ENCODE data around the gene DSG2.

Gene DSG2

GRCh38 chr18:31558567-31558966 is 60.6 kb downstream of the DSG2 start:
- no peak for DNase-seq

DNA sequence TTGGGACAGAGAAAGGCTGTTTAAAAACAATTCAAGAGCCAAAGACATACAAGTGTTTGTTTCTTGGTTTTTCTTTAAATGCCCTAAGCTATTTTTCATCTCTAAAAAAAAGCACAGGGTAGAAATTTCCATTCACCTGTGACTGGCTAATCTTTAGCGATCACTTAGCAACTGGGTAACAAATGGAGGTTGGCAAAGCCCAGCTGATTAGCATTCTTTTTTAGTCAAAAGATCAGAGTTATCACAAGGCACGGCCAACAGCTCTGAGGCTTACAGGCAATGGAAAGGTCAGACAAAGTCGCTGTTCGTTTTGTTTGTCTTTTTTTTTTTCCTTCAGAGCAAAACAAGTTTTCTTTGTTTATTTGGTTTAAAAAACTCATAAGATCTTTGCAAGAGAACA is 64.7 kb downstream of the DSG2 start:
- no peak for DNase-seq

DNA sequence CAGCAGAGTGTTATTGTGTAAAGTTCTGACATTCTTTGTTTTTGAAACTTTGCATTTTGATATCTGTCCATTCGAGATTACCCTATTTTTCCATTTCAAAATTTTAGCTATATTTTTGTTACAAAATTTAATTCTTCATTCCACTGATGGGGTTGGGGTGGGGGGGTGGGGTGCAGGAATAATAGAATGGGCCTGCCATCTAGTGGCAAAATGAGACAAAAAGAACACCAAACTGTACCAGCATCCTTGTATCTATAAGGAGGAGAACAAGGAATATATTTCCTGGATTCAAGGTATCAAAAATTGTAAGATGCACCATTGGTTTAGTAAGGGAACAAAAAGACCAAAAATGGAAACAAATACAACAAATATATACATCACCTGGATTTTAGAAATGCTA is 65.8 kb downstream of the DSG2 start:
- DNase-seq: no peak

GRCh38 chr18:31565345-31565744 is 67.4 kb downstream of the DSG2 start:
- no peak for DNase-seq

GRCh38 chr18:31565782-31566512 is 68.0 kb downstream of the DSG2 start:
- no peak for DNase-seq

DNA sequence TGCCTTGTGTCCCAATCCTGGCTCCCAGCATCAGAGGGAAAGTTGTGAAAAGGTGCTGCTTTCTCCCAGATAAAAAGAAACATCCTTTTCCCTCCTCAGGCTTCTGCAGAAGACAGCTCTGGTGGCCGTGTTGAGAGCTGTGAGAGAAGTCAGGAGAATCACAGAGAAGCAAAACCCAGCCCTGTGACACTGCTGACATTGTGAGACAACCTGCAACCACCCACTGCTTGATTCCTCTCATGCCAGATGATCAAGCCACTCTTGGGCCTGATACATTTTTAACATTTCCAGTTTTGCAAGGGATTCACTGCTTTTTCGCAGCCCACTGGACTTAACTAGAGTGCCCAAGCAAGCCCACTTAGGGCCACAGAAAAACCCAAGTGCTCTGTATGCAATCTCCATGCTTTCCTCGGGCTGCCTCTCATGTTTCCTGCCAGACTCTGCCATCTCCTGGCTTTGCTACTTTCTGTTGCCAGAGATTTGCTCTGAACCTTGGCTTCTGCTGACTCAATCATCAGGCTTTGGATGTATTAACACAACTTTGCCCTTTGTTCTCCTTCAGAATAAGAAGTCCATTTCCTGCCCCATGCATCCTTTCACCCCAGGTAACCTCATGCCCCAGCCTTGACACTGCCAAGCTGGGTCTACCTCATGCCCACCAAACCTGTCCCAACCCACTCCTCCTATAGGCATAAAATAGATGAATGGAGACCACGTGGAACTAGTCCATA is 68.8 kb downstream of the DSG2 start:
- no peak for DNase-seq

DNA sequence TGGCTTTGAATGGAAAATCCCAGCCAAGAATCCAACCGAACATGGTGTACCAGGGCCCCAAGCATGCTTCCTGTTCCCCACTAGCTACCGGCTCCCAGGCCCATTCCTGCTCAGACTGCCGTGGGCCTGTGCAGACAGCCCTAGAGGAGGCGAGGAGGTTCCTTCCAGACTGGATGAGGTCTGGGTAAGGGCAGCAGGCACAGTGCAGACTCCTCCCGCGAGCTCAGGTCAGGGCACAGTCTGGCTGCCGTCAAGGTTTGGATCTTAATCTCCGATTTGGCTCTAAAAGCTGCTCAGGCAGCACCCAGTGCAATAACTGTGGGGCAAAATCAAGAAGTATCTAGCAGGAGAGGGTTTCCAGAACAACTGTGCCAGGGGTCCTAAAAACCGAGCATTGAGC is 74.4 kb downstream of the DSG2 start:
- no peak for DNase-seq

- no peak for DNase-seq
Measured at GRCh38 chr18:31573051-31573450, 75.1 kb downstream of the DSG2 start.

- no peak for DNase-seq
Measured at GRCh38 chr18:31574359-31574758, 76.4 kb downstream of the DSG2 start.

- no peak for DNase-seq
Measured at GRCh38 chr18:31575515-31576257, 77.7 kb downstream of the DSG2 start.

DNA sequence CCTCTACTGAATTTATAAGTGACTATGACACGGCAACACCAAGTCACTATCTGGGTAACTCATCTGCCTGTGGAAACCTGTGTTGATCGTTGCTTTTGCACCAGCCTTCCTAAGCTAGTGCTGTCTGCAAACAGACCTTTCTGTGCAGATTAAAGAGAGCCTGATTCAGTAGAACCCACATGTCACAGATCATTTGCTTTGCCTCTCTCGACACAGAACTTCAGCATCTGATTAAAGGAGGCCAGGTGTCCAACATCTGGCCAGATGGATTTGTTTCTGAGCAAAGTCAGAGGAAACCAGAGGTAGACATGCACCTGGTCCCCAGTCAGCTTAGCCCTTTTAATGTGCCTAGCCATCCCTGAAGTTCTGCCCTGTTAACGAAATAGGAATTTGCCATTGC is 78.7 kb downstream of the DSG2 start:
- DNase-seq: no peak

GRCh38 chr18:31577195-31577594 is 79.2 kb downstream of the DSG2 start:
- DNase-seq: no peak

DNA sequence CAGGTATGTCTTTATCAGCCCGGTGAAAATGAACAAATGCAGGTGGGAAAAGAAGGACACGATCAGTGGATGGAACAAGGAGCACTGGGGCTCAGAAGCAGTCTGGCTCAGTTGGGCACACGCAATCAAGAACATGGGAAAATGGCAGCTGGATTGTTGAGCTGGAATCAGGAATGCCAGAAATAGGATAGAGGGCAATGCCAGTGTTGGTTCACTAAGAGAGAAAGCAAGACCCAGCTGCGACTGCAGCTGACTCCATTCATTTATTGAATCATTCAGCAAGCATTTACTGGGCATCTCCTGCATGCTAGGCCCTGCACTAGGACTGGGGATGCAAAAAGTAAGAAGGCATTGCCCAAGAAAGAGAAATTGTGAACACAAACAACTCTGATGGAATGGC is 80.1 kb downstream of the DSG2 start:
- no peak for DNase-seq

DNA sequence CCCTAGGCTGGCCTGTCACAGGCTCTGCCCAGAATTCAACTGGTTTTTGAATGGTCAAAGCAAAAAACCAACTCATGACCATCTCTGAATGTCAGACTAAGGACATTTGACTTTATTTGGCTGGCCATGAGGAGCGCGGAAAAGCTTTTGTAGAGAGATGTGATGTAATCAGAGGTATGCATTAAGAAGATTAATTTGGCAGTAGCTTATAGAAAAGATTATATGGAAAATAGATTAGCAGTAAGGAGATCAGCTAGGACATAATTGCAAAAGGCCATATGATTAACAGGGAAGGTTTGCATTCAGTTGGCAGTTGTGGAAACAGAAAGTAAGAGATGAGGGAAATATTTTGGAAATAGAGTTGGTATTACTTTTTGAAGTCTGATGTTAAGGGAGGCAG is 81.4 kb downstream of the DSG2 start:
- DNase-seq: no peak

- no peak for DNase-seq
Measured at GRCh38 chr18:31581498-31582197, 83.7 kb downstream of the DSG2 start.

GRCh38 chr18:31583185-31583854 is 85.3 kb downstream of the DSG2 start:
- no peak for DNase-seq

- DNase-seq: no peak
Measured at GRCh38 chr18:31585991-31586390, 88.0 kb downstream of the DSG2 start.

DNA sequence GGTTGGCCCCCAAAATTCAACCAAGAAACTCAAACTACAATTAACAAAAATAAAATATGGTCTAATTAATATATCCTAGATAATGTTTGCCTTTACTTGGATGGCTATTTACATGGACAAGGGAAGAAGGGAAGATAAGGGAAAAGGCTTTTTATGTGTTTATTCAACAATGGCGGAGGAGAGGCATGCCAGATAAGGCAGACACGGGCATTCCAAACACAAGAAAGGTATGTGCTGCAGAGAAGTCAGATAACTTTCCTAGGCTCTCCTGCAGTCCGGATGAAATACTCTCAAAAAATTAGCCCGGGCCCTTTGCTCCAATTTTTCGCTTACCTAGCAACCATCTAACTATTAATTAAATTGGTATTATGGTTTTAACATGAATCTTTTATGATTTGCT is 88.6 kb downstream of the DSG2 start:
- DNase-seq: no peak

- DNase-seq: no peak
Measured at GRCh38 chr18:31587529-31587928, 89.6 kb downstream of the DSG2 start.

- DNase-seq: no peak
Measured at GRCh38 chr18:31590570-31590969, 92.6 kb downstream of the DSG2 start.

DNA sequence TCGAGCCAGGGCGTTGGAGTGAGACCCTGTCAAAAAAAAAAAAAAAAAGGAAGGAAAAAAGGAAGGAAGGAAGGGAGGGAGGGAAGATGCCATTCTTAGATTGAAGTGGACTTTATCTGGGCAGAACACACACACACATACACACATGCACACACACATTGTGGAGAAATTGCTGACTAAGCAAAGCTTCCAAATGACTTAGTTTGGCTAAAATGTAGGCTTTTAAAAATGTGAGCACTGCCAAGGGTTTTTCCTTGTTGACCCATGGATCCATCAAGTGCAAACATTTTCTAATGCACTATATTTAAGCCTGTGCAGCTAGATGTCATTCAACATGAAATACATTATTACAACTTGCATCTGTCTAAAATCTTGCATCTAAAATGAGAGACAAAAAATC is 93.1 kb downstream of the DSG2 start:
- no peak for DNase-seq

GRCh38 chr18:31591628-31592027 is 93.7 kb downstream of the DSG2 start, which contains the start of gene TTR:
TTR (plus strand) TSS chr18:31591877; CDS start chr18:31591903, 26 bp downstream.
- no peak for DNase-seq

All from activated effector memory CD4-positive, alpha-beta T cell treated with anti-CD3 and anti-CD28 coated beads, Interleukin-2, amount 50 U/mL, for 16 hours (primary cell).